Small intestine (tissue), 7 donors: ENCODE measurements around the gene CACNA2D4. TPM values are rescaled to one million over a fixed set of nuclear protein-coding genes. Genes with fewer than 3 reads are reported as not detected.

Source experiments
- DNase-seq, 2 donors: peaks; one replicate each; pipeline versions ENCODE4 v3.0.0 to v3.0.0-alpha.2; 2013
- FAIRE-seq: peaks from 2 replicates; lab custom pipeline; 2012; peaks lifted over from hg19 to GRCh38; lab: Jason Lieb, UNC
- H3K27ac ChIP-seq, 3 donors: one replicate each; pipeline ENCODE4 v1.5.1; 2013; ENCODE audit warnings: low read length in 2 of 3, mild to moderate bottlenecking in 2 of 3, control low read depth in 1 of 3, inconsistent platforms in 1 of 3, low read depth in 1 of 3, moderate library complexity in 1 of 3
- H3K27me3 ChIP-seq, 3 donors: one replicate each; pipeline ENCODE4 v1.6.1; 2013; ENCODE audit warnings: low read length in 3 of 3, inconsistent platforms in 1 of 3; ENCODE audit not compliant: control insufficient read depth in 3 of 3, insufficient read depth in 3 of 3
- H3K36me3 ChIP-seq, 3 donors: one replicate each; pipeline ENCODE4 v1.6.1; 2013; ENCODE audit warnings: low read length in 3 of 3, inconsistent platforms in 1 of 3, low read depth in 1 of 3, mild to moderate bottlenecking in 1 of 3, moderate library complexity in 1 of 3; ENCODE audit not compliant: control insufficient read depth in 3 of 3, insufficient read depth in 2 of 3
- H3K4me1 ChIP-seq, 3 donors: one replicate each; pipeline ENCODE4 v1.6.1; 2013; ENCODE audit warnings: low read length in 2 of 3, inconsistent platforms in 1 of 3, low read depth in 1 of 3, mild to moderate bottlenecking in 1 of 3, moderate library complexity in 1 of 3; ENCODE audit not compliant: control insufficient read depth in 3 of 3, insufficient read depth in 2 of 3
- H3K4me3 ChIP-seq, 3 donors: one replicate each; pipeline ENCODE4 v1.5.1; 2013; ENCODE audit warnings: low read length in 3 of 3, control low read depth in 1 of 3, inconsistent platforms in 1 of 3, low read depth in 1 of 3, mild to moderate bottlenecking in 1 of 3, moderate library complexity in 1 of 3
- H3K9me3 ChIP-seq, 2 donors: one replicate each; pipeline ENCODE4 v1.6.1; 2013; ENCODE audit warnings: low read depth in 1 of 2, low read length in 1 of 2; ENCODE audit not compliant: control insufficient read depth in 2 of 2, insufficient read depth in 1 of 2
- whole genome bisulfite sequencing, 3 donors: extraction: QIAGEN DNeasy Blood & Tissue Kit; methylation state at CpG; one replicate each; pipeline ENCODE4 v1.1.7; 2013; 5-methylcytosine and 5-hydroxymethylcytosine counted together
- polyA plus RNA-seq, 4 donors: library from polyadenylated mRNA; stranded (reverse) in 3 of 4; unstranded in 1 of 4; fragments of 200-250 nt in 3 of 4; fragments of 120-200 nt in 1 of 4; gene quantifications; one replicate each; pipeline versions ENCODE4 v1.2.1 to v1.2.3, GENCODE V29; 2013
- donor health status: healthy with polysubstance abuse.
- donor health status: control.
- donor health status: control.
- donor health status: Bipolar disorder and iron deficiency.
- donor health status: healthy.

The CACNA2D4 gene
- polyA plus RNA-seq, 4 donors = 5.5 to 10.8 (median 9.1) TPM

- no peak for FAIRE-seq
- Histone ChIP-seq H3K9me3 (no peaks in the 10 kb centered on the region), H3K4me1 (peaks cover 0 to 2% (median 0%) of the 10 kb centered on the region in 3 donors), H3K4me3 (no peak overlapping the region), H3K27ac (no peak overlapping the region), H3K27me3 (peaks cover 0 to 16% (median 8%) of the 10 kb centered on the region in 3 donors), H3K36me3 (no peaks in the 10 kb centered on the region)
- WGBS, 3 donors = 7 to 12% (median 8%) methylated on average over 34 of the region's 34 CpGs
- peak; percentile 36 to 81 for DNase-seq
These were observed 87.2 kb downstream of the CACNA2D4 start for GRCh38 chr12:1830981-1831963.

GRCh38 chr12:1830401-1830845 is 88.0 kb downstream of the CACNA2D4 start:
- Histone ChIP-seq H3K4me1 (peaks cover 0 to 2% (median 0%) of the 10 kb centered on the region in 3 donors), H3K9me3 (no peaks in the 10 kb centered on the region), H3K4me3 (no peak overlapping the region), H3K27ac (no peak overlapping the region), H3K27me3 (peaks cover 0 to 16% (median 8%) of the 10 kb centered on the region in 3 donors), H3K36me3 (no peaks in the 10 kb centered on the region)
- WGBS, 3 donors = 8 to 37% (median 17%) methylated on average over 3 of the region's 3 CpGs
- no peak for FAIRE-seq
- no peak for DNase-seq

- no peak overlapping the region for H3K27ac ChIP-seq
- H3K4me1 ChIP-seq = peaks cover 0 to 2% (median 0%) of the 10 kb centered on the region in 3 donors
- FAIRE-seq = no peak
- WGBS, 3 donors = 79 to 82% (median 82%) methylated on average over 9 to 11 of the region's 11 CpGs
- H3K27me3 ChIP-seq = peaks cover 0 to 16% (median 8%) of the 10 kb centered on the region in 3 donors
- DNase-seq = no peak
- no peaks in the 10 kb centered on the region for H3K36me3 ChIP-seq
- no peak overlapping the region for H3K4me3 ChIP-seq
- no peaks in the 10 kb centered on the region for H3K9me3 ChIP-seq
These were observed 89.0 kb downstream of the CACNA2D4 start for GRCh38 chr12:1829306-1829900.

GRCh38 chr12:1828856-1829255 is 89.6 kb downstream of the CACNA2D4 start:
- DNase-seq (no peak), FAIRE-seq (no peak)
- Histone ChIP-seq H3K4me1 (peaks cover 0 to 2% (median 0%) of the 10 kb centered on the region in 3 donors), H3K4me3 (no peak overlapping the region), H3K9me3 (no peaks in the 10 kb centered on the region), H3K36me3 (no peaks in the 10 kb centered on the region), H3K27me3 (peaks cover 0 to 16% (median 8%) of the 10 kb centered on the region in 3 donors), H3K27ac (no peak overlapping the region)
- WGBS, 3 donors = 82 to 93% (median 91%) methylated on average over 16 of the region's 16 CpGs

- Histone ChIP-seq H3K36me3 (no peaks in the 10 kb centered on the region), H3K9me3 (no peaks in the 10 kb centered on the region), H3K4me1 (peaks cover 0 to 2% (median 0%) of the 10 kb centered on the region in 3 donors), H3K4me3 (no peak overlapping the region), H3K27ac (no peak overlapping the region), H3K27me3 (peaks cover 0 to 13% (median 5%) of the 10 kb centered on the region in 3 donors)
- DNase-seq (no peak), FAIRE-seq (no peak)
- 87% methylated on average over 32 to 38 of the region's 38 CpGs for WGBS, 3 donors
These were observed 90.3 kb downstream of the CACNA2D4 start for GRCh38 chr12:1827826-1828805.

- Histone ChIP-seq H3K27me3 (peaks cover 0 to 19% (median 5%) of the 10 kb centered on the region in 3 donors), H3K9me3 (no peaks in the 10 kb centered on the region), H3K36me3 (no peaks in the 10 kb centered on the region), H3K4me3 (no peak overlapping the region), H3K27ac (no peak overlapping the region), H3K4me1 (peaks cover 0 to 2% (median 0%) of the 10 kb centered on the region in 3 donors)
- FAIRE-seq (no peak), DNase-seq (no peak)
- WGBS, 3 donors = 64 to 73% (median 68%) methylated on average over 20 to 25 of the region's 25 CpGs
These were observed 91.4 kb downstream of the CACNA2D4 start for GRCh38 chr12:1826867-1827705.

GRCh38 chr12:1826401-1826800 is 92.1 kb downstream of the CACNA2D4 start:
- 73 to 80% (median 78%) methylated on average over 8 to 15 of the region's 15 CpGs for WGBS, 3 donors
- no peak overlapping the region for H3K4me3 ChIP-seq
- peaks cover 0 to 2% (median 0%) of the 10 kb centered on the region in 3 donors for H3K4me1 ChIP-seq
- FAIRE-seq (no peak), DNase-seq (no peak)
- H3K36me3 ChIP-seq = no peaks in the 10 kb centered on the region
- H3K9me3 ChIP-seq = no peaks in the 10 kb centered on the region
- H3K27ac ChIP-seq = no peak overlapping the region
- H3K27me3 ChIP-seq = peaks cover 0 to 25% (median 6%) of the 10 kb centered on the region in 3 donors
